IgD-negative memory B cell (primary cell): ENCODE data around the gene TLR6. TPM values are rescaled to one million over a fixed set of nuclear protein-coding genes. Genes with fewer than 3 reads are reported as not detected.

Experiments
- H3K27ac Mint-ChIP-seq, 3 donors: one replicate each; pipeline ENCODE4 v1.8.0; 2020 to 2022; ENCODE audit warnings: mild to moderate bottlenecking in 3 of 3, mixed read lengths in 3 of 3, moderate library complexity in 1 of 3
- H3K27me3 Mint-ChIP-seq: one replicate; pipeline ENCODE4 v1.8.0; 2021; ENCODE audit warnings: mixed read lengths
- H3K36me3 Mint-ChIP-seq: one replicate; pipeline ENCODE4 v1.8.0; 2020; ENCODE audit warnings: mild to moderate bottlenecking, mixed read lengths
- H3K4me1 Mint-ChIP-seq, 3 donors: one replicate each; pipeline ENCODE4 v1.8.0; 2020 to 2022; ENCODE audit warnings: mixed read lengths in 3 of 3, mild to moderate bottlenecking in 1 of 3
- H3K4me3 Mint-ChIP-seq, 4 donors: one replicate each; pipeline ENCODE4 v1.8.0; 2020 to 2022; ENCODE audit warnings: mild to moderate bottlenecking in 4 of 4, mixed read lengths in 4 of 4, moderate library complexity in 3 of 4
- H3K9me3 Mint-ChIP-seq, 3 donors: one replicate each; pipeline ENCODE4 v1.8.0; 2020 to 2021; ENCODE audit warnings: mixed read lengths in 3 of 3, mild to moderate bottlenecking in 1 of 3
- polyA plus RNA-seq: library from polyadenylated mRNA; unstranded; fragments of 300-500 nt; fragmentation: Illumina TruSeq; gene quantifications from one replicate; pipeline ENCODE4 v1.2.3, GENCODE V29; 2021

TLR6 gene
- polyA plus RNA-seq, 1 donor from 2014 or later = 13.6 TPM

DNA sequence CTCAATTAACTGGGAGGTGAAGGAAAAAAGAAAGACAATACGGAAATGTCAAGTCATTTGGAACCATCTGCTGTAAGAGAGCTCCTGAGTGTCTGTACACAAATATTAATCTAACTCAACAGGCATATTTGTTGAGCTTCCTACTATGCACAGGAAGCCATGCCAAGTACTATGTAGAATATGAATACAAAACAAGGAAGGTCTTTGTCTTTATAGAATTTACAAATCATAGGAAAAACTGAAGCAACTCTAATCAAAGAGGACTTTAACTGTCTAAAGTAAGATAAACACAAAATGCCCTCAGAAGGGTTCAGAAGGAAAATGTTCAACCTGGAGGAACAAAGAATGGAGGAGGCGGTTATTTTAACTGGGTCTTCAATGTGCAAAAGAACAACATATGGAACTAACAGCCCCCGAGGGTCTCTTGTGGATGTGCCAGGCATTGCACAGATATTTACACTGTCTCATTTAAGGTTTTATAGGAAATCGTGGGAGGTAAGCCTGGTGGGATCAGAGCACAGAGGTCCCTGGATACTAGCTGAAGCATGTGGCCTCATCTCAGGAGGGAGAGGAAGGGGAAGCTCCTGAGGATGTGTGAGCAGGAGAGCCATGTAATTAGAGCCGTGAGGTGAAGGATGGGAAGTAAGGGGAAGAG lies 16.8 kb upstream of the TLR6 start:
- H3K27me3 Mint-ChIP-seq = peaks cover 2% of the 10 kb centered on the region
- H3K4me3 Mint-ChIP-seq = no peak overlapping the region
- H3K36me3 Mint-ChIP-seq = peaks cover 2% of the 10 kb centered on the region
- peaks cover 0 to 8% (median 4%) of the 10 kb centered on the region in 3 donors for H3K4me1 Mint-ChIP-seq
- no peaks in the 10 kb centered on the region for H3K9me3 Mint-ChIP-seq
- H3K27ac Mint-ChIP-seq = no peak overlapping the region

DNA sequence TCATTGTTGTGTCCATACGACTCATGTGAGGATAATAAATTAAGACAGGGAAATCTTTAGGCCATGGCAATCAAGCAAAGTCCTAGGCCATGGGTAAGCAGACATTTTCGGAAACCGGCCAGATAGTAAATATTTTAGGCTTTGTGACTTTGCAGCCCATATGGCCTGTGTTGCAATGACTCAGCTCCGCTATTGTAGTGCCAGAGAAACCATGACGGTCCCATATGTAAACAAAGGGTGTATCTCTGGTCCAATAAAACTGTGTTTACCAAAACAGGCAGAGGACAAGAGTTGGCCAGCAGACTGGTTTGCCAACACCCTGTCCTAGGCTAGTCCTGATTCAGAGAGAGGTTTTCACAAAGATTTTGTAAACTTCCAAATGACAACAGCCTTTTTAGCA lies 16.0 kb upstream of the TLR6 start:
- Mint-ChIP-seq H3K27me3 (peaks cover 2% of the 10 kb centered on the region), H3K36me3 (peaks cover 2% of the 10 kb centered on the region), H3K9me3 (no peaks in the 10 kb centered on the region), H3K4me1 (peaks cover 0 to 8% (median 7%) of the 10 kb centered on the region in 3 donors), H3K27ac (no peak overlapping the region), H3K4me3 (no peak overlapping the region)

DNA sequence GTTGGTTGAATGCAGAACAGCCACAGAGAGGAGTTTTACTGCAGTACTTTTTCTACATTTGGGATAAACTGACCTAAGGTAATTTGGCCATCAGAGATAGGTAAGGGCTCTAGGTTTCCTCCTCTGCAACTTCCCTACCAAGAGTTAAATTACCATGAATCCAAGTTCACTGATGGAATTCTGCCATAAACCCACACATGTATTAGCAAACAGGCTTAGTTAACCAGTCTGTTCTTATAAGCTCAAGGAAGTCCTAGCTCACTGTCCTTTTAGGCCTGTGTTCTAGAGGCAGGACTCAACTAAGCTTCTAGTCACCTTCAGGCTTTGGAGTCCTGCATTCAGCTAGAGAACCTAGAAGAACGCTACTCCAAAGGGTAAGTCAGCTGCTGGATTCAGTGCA lies 15.0 kb upstream of the TLR6 start:
- H3K9me3 Mint-ChIP-seq = no peaks in the 10 kb centered on the region
- no peak overlapping the region for H3K27ac Mint-ChIP-seq
- no peak overlapping the region for H3K4me3 Mint-ChIP-seq
- no peaks in the 10 kb centered on the region for H3K36me3 Mint-ChIP-seq
- peaks cover 7 to 12% (median 11%) of the 10 kb centered on the region in 3 donors for H3K4me1 Mint-ChIP-seq
- peaks cover 5% of the 10 kb centered on the region for H3K27me3 Mint-ChIP-seq

DNA sequence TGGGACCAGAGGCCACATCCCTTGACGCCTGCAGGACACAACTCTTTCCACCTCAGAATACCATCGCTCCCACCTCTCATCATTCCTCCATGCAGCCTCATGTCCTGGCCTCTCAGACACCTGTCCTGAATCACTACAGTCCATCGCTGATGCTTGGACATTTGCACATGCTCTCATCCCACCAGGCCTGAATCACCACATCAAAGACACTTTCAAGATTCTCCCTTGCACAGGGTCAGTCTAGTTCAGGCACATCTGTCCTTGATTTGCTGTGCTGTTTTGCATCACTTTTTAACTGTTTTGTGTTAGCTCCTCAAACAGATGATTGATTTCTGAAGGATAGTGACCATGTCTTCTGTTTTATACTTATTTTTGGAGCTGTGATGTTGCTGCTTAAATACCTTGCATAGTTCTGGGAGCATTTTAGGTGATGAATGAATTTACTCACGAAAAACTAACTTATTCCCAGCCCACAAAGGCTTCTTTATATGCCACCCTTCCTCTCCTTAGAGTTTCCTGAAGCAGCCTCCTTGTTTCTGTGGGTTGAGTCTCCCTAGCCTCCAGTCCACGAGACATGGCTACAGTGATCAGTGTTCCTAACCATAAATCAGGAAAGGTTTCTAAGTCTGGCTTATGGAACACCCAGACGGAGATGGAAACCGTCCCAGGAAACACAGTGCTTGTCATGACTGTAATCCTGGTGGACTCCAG lies 13.6 kb upstream of the TLR6 start:
- Mint-ChIP-seq H3K9me3 (no peaks in the 10 kb centered on the region), H3K4me3 (peak overlapping the region in 2 of 4 donors; percentile 28 to 38), H3K27me3 (peaks cover 5% of the 10 kb centered on the region), H3K36me3 (no peaks in the 10 kb centered on the region), H3K27ac (peak overlapping the region in 1 of 3 donors; percentile 57), H3K4me1 (peaks cover 8 to 13% (median 11%) of the 10 kb centered on the region in 3 donors)

DNA sequence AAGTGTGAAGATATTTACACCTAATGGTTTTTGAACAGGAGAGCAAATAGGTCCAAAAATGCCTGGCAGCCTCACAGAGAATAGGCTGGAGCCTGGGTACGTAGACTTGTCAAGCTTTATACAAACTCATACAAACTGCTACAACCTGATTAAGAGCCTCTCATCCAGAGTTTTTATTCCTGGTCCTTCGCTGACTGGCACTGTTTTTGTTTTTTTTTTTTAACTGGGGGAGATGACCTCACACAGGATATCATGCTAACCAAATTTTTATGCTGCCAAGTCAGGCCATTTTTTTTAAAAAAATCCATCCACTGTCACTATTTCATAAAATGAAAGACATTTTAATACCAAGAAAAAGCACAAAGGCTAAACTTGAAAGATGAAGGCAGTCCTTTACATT lies 12.9 kb upstream of the TLR6 start:
- Mint-ChIP-seq H3K9me3 (no peaks in the 10 kb centered on the region), H3K27ac (peak overlapping the region in 1 of 3 donors; percentile 28), H3K36me3 (no peaks in the 10 kb centered on the region), H3K4me3 (peak overlapping the region in 2 of 4 donors; percentile 23 to 54), H3K27me3 (peaks cover 5% of the 10 kb centered on the region), H3K4me1 (peaks cover 8 to 14% (median 11%) of the 10 kb centered on the region in 3 donors)

DNA sequence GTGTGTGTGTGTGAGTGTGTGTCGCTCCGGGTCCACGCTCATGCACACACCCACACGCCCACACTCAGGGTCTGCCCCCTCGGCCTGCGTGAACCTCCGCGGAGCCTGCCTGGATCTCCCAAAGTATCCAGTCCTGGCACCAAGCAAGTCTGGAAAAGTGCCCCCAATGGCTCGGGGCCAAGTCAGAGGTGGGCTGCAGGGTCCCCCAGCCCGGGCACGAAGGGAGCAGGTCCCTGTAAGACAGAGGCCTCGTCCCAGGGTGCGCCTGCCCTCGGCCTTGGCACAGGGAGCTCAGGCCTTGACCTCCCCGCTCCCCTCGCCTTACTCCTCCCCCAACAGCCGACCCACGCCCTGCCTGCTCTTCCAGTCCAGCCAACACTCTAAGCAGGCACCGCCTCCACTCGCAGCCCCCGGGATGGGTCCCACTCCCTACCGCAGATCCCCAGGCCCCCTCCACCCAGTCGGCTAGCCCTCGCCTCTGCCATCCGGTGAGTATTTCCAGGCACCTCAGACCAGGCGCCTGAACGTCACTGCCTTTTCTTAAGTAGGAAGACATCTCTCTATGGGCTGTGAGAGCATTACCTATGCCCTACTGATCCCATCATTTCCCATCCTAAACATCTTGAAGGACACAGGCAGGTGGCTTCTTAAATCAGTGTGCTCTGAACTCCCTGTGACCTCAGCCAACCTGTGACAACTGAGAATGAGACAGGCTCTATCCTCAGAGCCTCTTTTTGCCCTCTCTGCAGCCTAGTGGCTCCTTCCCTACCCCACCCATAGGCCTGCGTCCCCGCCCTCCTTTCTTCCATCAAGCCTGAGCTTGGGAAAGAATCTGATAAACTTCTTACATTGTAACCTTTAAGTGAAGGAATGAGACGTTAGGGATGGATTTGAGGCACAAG lies 11.7 kb upstream of the TLR6 start:
- Mint-ChIP-seq H3K4me3 (peak overlapping the region; percentile 81 to 94 (median 88)), H3K9me3 (no peaks in the 10 kb centered on the region), H3K36me3 (no peaks in the 10 kb centered on the region), H3K27me3 (peaks cover 3% of the 10 kb centered on the region), H3K4me1 (peaks cover 8 to 14% (median 9%) of the 10 kb centered on the region in 3 donors), H3K27ac (peak overlapping the region in 1 of 3 donors; percentile 22)

DNA sequence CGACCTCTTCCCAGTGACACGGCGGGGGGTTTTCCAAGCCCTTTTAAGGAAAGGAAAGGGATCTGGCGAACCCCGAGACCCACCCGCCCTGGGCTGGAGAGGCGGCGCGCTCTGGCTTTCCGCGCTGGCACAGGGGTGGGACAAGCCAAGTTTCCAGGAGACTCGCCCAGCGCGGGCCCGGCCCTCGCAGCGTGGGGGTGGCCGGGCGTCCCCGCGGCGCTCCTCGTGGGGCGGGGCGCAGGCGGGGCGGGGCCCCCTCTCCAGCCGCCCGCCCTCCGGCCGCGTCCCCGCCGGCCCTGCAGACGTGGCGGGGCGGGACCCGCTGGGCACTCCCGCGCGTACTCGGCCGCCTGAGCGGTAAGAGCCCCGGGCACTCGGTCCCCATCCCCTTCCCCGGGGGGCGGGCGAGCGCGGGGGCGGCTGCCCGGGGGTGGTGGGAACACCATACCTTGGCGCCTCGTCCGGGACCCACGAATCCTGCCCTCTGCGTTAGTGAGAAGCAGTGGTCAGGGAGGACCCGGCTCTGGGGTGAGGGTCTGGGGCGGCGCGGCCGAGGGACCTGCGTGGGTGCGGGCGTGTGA lies 11.0 kb upstream of the TLR6 start, which contains the start of gene FAM114A1:
Gene FAM114A1, plus strand, starts transcription at position 329 of the 581 bp plus-strand sequence. CDS start 10,273 bp downstream, outside the sequence.
- Mint-ChIP-seq H3K36me3 (no peaks in the 10 kb centered on the region), H3K27me3 (peaks cover 3% of the 10 kb centered on the region), H3K27ac (peak within 1 kb of the TSS in 1 of 3 donors; percentile 22), H3K4me3 (peak within 1 kb of the TSS; percentile 83 to 94 (median 88)), H3K9me3 (no peaks in the 10 kb centered on the region), H3K4me1 (peaks cover 9 to 14% (median 14%) of the 10 kb centered on the region in 3 donors)

DNA sequence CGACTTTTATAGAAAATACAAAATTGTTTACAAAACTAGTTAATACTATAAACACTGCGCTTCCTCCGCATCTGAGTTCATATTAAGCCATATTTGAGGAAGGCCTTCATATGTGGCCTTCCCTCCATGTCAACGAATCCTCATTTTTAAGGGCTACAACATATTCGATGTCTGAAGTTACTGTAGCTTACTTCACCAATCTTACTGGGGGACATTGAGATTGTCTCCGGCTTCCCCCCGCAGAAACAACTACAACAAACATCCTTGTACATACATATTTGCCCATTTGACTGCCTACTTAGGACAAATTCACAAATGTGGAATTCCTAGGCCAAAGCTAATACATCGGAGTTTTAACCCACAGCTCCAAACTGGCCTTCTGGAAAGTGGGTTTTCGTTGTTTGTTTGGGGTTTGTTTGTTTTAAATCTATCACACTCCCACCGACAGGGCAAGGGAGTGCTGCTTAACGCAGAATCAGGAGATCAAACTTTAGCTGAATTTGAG lies 10.4 kb upstream of the TLR6 start:
- Mint-ChIP-seq H3K27ac (no peak overlapping the region), H3K9me3 (no peaks in the 10 kb centered on the region), H3K36me3 (no peaks in the 10 kb centered on the region), H3K4me3 (peak overlapping the region; percentile 83 to 91 (median 86)), H3K4me1 (peaks cover 9 to 14% (median 14%) of the 10 kb centered on the region in 3 donors), H3K27me3 (peaks cover 3% of the 10 kb centered on the region)

DNA sequence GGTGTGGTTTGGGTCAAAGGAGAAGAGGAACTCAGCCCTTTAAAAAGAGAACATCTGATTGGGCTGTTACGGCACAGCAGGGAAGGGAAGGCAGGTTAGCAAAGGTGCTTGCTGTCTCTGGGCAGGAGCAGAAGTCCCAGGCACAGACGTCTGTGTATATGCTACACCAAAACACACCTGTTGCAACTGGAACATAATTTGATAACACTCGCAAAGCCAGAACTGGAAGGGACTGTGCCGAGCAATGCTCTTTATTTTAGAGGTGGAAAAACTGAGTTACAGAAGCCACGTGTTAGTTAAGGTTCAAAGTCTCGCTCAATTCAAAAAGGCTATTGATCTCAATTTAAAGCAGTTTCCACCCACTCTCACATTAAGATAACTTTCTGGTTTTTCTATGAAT lies 8.8 kb upstream of the TLR6 start:
- peaks cover 3% of the 10 kb centered on the region for H3K27me3 Mint-ChIP-seq
- peaks cover 20 to 26% (median 24%) of the 10 kb centered on the region in 3 donors for H3K4me1 Mint-ChIP-seq
- H3K9me3 Mint-ChIP-seq = no peaks in the 10 kb centered on the region
- H3K4me3 Mint-ChIP-seq = peak overlapping the region in 1 of 4 donors; percentile 10
- no peaks in the 10 kb centered on the region for H3K36me3 Mint-ChIP-seq
- no peak overlapping the region for H3K27ac Mint-ChIP-seq

DNA sequence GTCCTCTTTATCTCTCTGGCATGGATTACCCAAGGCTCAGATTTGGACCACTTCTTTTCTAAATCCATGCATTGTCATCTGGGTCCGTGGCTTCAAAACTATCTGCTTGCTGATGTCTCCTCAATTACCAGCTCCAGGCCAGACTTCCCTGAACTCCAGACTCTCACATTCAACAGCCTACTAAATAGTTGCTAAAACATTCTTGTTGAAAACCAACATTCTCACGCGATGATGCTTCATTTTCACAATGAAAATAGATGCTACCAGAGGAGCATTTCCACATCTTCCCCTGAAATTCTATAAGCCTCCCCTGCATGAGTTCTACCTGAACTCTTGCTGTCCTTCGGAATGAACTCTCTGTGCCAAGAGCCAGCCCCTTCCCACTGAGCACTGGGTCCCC lies 5.2 kb upstream of the TLR6 start:
- Mint-ChIP-seq H3K4me1 (peaks cover 32 to 35% (median 34%) of the 10 kb centered on the region in 3 donors), H3K36me3 (no peaks in the 10 kb centered on the region), H3K4me3 (peak overlapping the region in 2 of 4 donors; percentile 25 to 43), H3K27ac (no peak overlapping the region), H3K27me3 (no peaks in the 10 kb centered on the region), H3K9me3 (no peaks in the 10 kb centered on the region)

DNA sequence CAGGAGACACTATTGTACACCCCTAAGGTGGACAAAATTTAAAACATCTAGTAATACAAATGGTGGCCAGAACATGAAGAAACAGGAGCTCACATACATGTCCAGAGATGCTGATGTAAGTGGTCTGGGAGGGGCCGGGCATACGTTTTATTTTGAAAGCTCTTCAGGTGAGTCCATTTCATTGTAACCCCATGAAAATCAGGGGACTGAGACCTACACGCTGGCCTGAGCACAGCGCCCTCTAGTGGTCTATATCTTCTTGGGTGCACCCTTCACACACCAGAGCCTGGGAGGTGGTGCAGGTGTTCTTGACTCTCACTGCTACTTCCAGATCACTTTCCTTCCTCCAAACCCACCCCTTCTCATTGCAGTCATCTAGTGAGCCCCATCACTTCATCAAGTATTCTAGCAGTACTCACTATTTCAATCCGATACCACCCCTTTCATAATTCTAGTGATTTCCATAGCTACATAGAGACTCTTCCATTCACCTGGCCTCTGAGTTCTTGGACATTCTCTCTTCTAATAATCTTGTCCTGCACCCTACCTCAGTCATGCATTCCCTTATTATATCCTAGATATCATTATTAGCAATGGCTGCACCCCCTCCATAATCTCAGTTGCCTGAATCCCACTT lies 4.3 kb upstream of the TLR6 start:
- peak overlapping the region in 1 of 3 donors; percentile 37 for H3K27ac Mint-ChIP-seq
- peak overlapping the region in 1 of 4 donors; percentile 27 for H3K4me3 Mint-ChIP-seq
- H3K27me3 Mint-ChIP-seq = no peaks in the 10 kb centered on the region
- no peaks in the 10 kb centered on the region for H3K36me3 Mint-ChIP-seq
- no peaks in the 10 kb centered on the region for H3K9me3 Mint-ChIP-seq
- H3K4me1 Mint-ChIP-seq = peaks cover 36 to 37% (median 37%) of the 10 kb centered on the region in 3 donors

DNA sequence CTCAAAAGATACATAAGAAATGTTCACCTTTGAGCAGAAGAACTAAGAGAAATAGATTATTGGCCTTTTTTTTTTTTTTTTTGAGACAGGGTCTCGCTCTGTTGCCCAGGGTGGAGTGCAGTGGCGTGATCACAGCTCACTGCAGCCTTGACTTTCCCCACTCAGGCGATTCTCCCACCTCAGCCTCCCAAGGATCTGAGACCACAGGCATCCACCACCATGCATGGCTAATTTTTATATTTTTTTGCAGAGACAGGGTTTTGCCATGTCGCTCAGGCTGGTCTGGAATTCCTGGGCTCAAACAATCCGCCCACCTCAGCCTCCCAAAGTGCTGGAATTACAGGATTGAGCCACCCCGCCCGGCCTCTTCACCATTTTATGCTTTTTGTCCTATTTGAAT lies 2.9 kb upstream of the TLR6 start:
- H3K27ac Mint-ChIP-seq = peak overlapping the region in 1 of 3 donors; percentile 21
- H3K27me3 Mint-ChIP-seq = no peaks in the 10 kb centered on the region
- no peaks in the 10 kb centered on the region for H3K36me3 Mint-ChIP-seq
- H3K4me1 Mint-ChIP-seq = peaks cover 34 to 41% (median 36%) of the 10 kb centered on the region in 3 donors
- no peaks in the 10 kb centered on the region for H3K9me3 Mint-ChIP-seq
- peak overlapping the region in 1 of 4 donors; percentile 48 for H3K4me3 Mint-ChIP-seq

DNA sequence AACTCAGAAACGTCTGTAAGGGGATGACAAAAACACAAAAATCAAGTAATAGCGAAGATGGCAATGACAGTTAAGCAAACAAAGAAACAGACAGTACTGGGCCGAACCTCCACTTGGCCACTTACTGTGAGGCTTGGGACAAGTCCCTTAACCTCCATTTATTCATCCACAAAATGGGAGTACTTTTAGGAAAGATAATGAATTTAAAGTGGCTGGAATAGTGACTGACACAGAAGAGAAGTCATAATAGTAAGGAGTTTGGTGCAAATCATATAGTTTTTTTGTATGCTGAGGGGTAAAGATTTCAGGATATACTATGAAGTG lies 1.4 kb upstream of the TLR6 start:
- H3K4me1 Mint-ChIP-seq = peaks cover 34 to 43% (median 37%) of the 10 kb centered on the region in 3 donors
- H3K9me3 Mint-ChIP-seq = no peaks in the 10 kb centered on the region
- peak overlapping the region; percentile 57 to 97 (median 92) for H3K4me3 Mint-ChIP-seq
- H3K27me3 Mint-ChIP-seq = no peaks in the 10 kb centered on the region
- peaks cover 3% of the 10 kb centered on the region for H3K36me3 Mint-ChIP-seq
- peak overlapping the region; percentile 68 to 97 (median 86) for H3K27ac Mint-ChIP-seq
